A549 (cell line): ENCODE data around the gene TMPRSS9. TPM values are rescaled to one million over a fixed set of nuclear protein-coding genes. Genes with fewer than 3 reads are reported as not detected.

Experiments
- ATAC-seq, 2 experiments: fragments of 200-7000 bp in 1 of 2; fragments of >200 bp in 1 of 2; cut with Nextera tagmentation in 1 of 2; cut with Tn5 transposase in 1 of 2; 3 replicates each; pipeline versions ENCODE4 v1.8.0 to v1.9.1; 2018 to 2020; ENCODE audit warnings: mild to moderate bottlenecking in 1 of 2, moderate library complexity in 1 of 2
- CTCF ChIA-PET: fragments of 300-600 bp; sonication (Branson Sonifier 250); formaldehyde crosslinking; extraction: SDS; loops from one replicate; lab custom pipeline; 2021; ENCODE audit warnings: antibody characterized with exemption, inconsistent platforms; lab: Yijun Ruan, JAX
- POLR2A ChIA-PET: fragments of 350-600 bp; formaldehyde crosslinking; extraction: SDS; loops from one replicate; lab custom pipeline; 2021; ENCODE audit warnings: antibody characterized with exemption, inconsistent platforms; lab: Yijun Ruan, JAX
- DNase-seq, 2 experiments: peaks; one replicate each; pipeline versions ENCODE4 v3.0.0 to v3.0.0-alpha.2; 2011 to 2016; ENCODE audit warnings: low read depth in 1 of 2, low spot score in 1 of 2
- FAIRE-seq: peaks from 2 replicates; lab custom pipeline; 2011; peaks lifted over from hg19 to GRCh38; lab: Jason Lieb, UNC
- H3K27ac ChIP-seq, 2 experiments: fragments of >200 bp; sonication (Bioruptor Twin); formaldehyde crosslinking; 3 replicates each; pipeline ENCODE4 v1.5.1; 2016 to 2017
- H3K4me1 ChIP-seq: fragments of >200 bp; sonication (Bioruptor Twin); formaldehyde crosslinking; 3 replicates; pipeline ENCODE4 v1.6.1; 2016
- H3K4me2 ChIP-seq: fragments of >200 bp; sonication (Bioruptor Twin); formaldehyde crosslinking; 3 replicates; pipeline ENCODE4 v1.6.1; 2016
- H3K4me3 ChIP-seq: fragments of >200 bp; sonication (Bioruptor Twin); formaldehyde crosslinking; 3 replicates; pipeline ENCODE4 v1.5.1; 2016
- H3K9me3 ChIP-seq: fragments of >200 bp; sonication (Bioruptor Twin); formaldehyde crosslinking; 3 replicates; pipeline ENCODE4 v1.6.1; 2016
- BHLHE40 ChIP-seq: IDR thresholded peaks from 2 replicates; pipeline ENCODE4 v1.6.1; 2012; ENCODE audit warnings: low read depth, low read length, inconsistent platforms
- EP300 ChIP-seq, 2 experiments: fragments of >200 bp; sonication (Bioruptor Twin); formaldehyde crosslinking; IDR thresholded peaks; 2 replicates in 1 of 2; 3 replicates in 1 of 2; pipeline ENCODE4 v1.6.1; 2016 to 2017
- FOSL2 ChIP-seq, 2 experiments: fragments of 450-650 bp in 1 of 2; fragments of >200 bp in 1 of 2; sonication (Bioruptor Twin) in 1 of 2; formaldehyde crosslinking; IDR thresholded peaks; 2 replicates each; pipeline versions ENCODE4 v1.5.0 to v1.6.1; 2016 to 2020; ENCODE audit warnings: mild to moderate bottlenecking in 1 of 2, moderate library complexity in 1 of 2
- HEYL ChIP-seq: fragments of 250-450 bp; sonication (Bioruptor Pico); IDR thresholded peaks from 2 replicates; pipeline ENCODE4 v1.8.0; 2021; ENCODE audit warnings: mild to moderate bottlenecking, moderate library complexity
- JUN ChIP-seq, 2 experiments: fragments of >200 bp; sonication (Bioruptor Twin); formaldehyde crosslinking; IDR thresholded peaks; 2 replicates in 1 of 2; 3 replicates in 1 of 2; pipeline ENCODE4 v1.6.1; 2016 to 2017
- MAFK ChIP-seq: fragments of 450-650 bp; IDR thresholded peaks from 2 replicates; pipeline ENCODE4 v1.6.1; 2014; ENCODE audit not compliant: partially characterized antibody
- NFE2L2 ChIP-seq: fragments of 150-350 bp; conservative IDR thresholded peaks from 2 replicates; pipeline ENCODE4 v1.6.1; 2014; ENCODE audit warnings: low read length
- POLR2AphosphoS2 ChIP-seq: conservative IDR thresholded peaks from 2 replicates; pipeline ENCODE4 v1.6.1; 2012; ENCODE audit warnings: low read length, improper control_type of control experiment, inconsistent platforms
- RAD21 ChIP-seq, 2 experiments: fragments of >200 bp in 1 of 2; sonication (Bioruptor Twin) in 1 of 2; formaldehyde crosslinking in 1 of 2; IDR thresholded peaks in 1 of 2; conservative IDR thresholded peaks in 1 of 2; 2 replicates in 1 of 2; 3 replicates in 1 of 2; pipeline ENCODE4 v1.6.1; 2012 to 2018; ENCODE audit warnings: inconsistent platforms in 1 of 2
- RCOR1 ChIP-seq: fragments of 150-350 bp; IDR thresholded peaks from 2 replicates; pipeline ENCODE4 v1.6.1; 2014; ENCODE audit warnings: antibody characterized with exemption, low read length, low read depth
- RFX5 ChIP-seq: fragments of 450-650 bp; IDR thresholded peaks from 2 replicates; pipeline ENCODE4 v1.7.1; 2014; ENCODE audit warnings: antibody characterized with exemption, mild to moderate bottlenecking, moderate library complexity
- SMC3 ChIP-seq: fragments of >200 bp; sonication (Bioruptor Twin); formaldehyde crosslinking; IDR thresholded peaks from 3 replicates; pipeline ENCODE4 v1.6.1; 2018; ENCODE audit warnings: inconsistent platforms
- ZNF302 ChIP-seq: fragments of 250-450 bp; sonication (Bioruptor Pico); IDR thresholded peaks from 2 replicates; pipeline ENCODE4 v1.9.0; 2021; ENCODE audit warnings: inconsistent platforms, mild to moderate bottlenecking, moderate library complexity
- WGBS: methylation state at CpG from one replicate; pipeline ENCODE4 v1.1.6; 2017; ENCODE audit errors: missing lambda C conversion rate; 5-methylcytosine and 5-hydroxymethylcytosine counted together
- polyA plus RNA-seq, 4 experiments: library from polyadenylated mRNA; depleted of rRNA in 3 of 4; stranded (reverse); fragments of >200 nt; fragmentation: RNase III in 1 of 4; extraction: RNeasy Plus Mini Kit Qiagen cat#74134 plus additional on column Dnase treatment in 1 of 4; gene quantifications; 2 replicates in 3 of 4; 3 replicates in 1 of 4; pipeline ENCODE4 v1.2.3, GENCODE V29; 2011 to 2017
- TF ChIP-seq, protein P1 (sequence below): fragments of 150-350 bp; IDR thresholded peaks from 2 replicates; pipeline ENCODE4 v1.6.1; 2014; ENCODE audit warnings: low read depth, mild to moderate bottlenecking, low read length
- TF ChIP-seq, protein P2 (sequence below): fragments of 250-450 bp; sonication (Bioruptor Pico); IDR thresholded peaks from 2 replicates; pipeline ENCODE4 v1.5.0; 2020; ENCODE audit warnings: low read depth, mild to moderate bottlenecking, moderate library complexity
- TF ChIP-seq, protein P3 (sequence below): IDR thresholded peaks from 2 replicates; pipeline ENCODE4 v1.6.1; 2012

The TMPRSS9 gene
- polyA plus RNA-seq, 2 of the 4 experiments (the other 2 are of a cell fraction): 0.01 TPM; not detected in 1

DNA sequence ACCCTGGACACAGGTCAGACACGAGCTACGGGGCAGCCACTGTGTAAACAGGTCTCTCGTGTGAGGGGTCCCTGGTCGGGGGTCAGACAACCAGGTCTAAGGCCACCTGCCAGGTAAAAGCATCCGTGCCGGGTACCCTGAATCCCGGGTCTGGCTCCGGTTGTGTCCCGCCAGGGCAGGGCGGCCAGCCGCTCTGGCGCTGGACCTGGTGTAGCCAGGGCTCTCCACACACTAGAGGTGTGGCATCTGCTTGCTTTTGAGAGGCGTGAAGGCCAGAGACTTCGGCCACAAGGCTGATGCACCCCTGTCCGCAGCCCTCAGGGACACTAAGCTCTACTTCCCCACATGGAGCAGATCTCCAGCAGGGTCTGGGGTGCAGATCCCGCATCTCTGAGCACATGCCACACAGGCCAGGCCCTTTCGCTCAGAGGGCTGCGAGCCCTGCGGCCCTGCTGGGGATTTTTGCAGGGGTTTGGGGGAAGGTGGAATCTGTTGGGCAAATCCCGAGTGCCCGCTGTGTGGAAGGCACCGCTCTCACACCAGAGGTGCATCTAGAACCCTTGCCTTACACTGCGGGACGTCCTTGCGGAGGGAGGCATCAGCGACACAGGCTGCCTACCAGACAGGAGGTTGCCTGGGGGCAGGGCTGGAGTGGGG is 81.2 kb downstream of the TMPRSS9 start (continued):
- TF ChIP-seq, protein P1, sequence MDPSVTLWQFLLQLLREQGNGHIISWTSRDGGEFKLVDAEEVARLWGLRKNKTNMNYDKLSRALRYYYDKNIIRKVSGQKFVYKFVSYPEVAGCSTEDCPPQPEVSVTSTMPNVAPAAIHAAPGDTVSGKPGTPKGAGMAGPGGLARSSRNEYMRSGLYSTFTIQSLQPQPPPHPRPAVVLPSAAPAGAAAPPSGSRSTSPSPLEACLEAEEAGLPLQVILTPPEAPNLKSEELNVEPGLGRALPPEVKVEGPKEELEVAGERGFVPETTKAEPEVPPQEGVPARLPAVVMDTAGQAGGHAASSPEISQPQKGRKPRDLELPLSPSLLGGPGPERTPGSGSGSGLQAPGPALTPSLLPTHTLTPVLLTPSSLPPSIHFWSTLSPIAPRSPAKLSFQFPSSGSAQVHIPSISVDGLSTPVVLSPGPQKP: no peak

DNA sequence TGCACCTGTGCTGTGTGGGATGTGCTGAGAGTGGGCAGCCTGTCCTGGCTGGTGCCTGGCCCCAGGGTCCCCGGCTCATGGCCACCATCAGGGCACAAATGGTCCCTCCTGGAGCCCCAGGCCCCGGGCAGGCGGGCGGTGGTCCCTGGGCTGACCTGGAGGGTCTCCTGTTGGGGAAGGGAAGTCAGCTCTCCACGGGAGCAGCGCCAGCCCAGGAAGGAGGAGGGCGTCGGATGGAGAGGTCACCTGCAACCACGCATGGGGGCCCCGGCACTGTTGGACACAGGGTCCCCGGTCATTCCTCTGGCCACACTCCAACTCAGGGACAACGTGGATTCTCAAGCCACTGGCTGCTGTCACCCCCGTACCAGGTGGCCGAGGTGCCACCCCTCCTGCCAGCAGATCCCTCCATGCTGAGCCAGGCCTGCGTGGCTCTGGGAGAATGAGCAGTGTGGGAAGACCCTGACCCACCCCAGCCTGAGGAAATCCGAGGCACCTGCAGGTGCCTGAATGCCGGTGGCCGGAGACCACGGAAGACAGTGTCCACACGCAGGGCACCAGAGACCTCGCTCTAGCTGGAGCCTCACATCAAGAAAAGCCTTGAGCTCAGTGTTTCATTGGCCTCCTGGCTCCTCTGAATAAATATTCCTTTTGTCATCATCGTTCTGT is 83.2 kb downstream of the TMPRSS9 start:
- no peak overlapping the region for H3K4me2 ChIP-seq
- H3K4me3 ChIP-seq: no peak overlapping the region
- no peak overlapping the region for H3K27ac ChIP-seq
- CTCF ChIA-PET: interaction anchor here (1.2 to 1.7 kb wide), 2 partner anchors 31 to 194 kb away, joined by 3 to 4 read pairs; no protein-coding TSS in a partner anchor
- POLR2A ChIA-PET: no interaction called here
- ATAC-seq (no peak), FAIRE-seq (no peak)
- 93% methylated on average over 16 of the region's 22 CpGs for WGBS
- H3K9me3 ChIP-seq: no peaks in the 10 kb centered on the region
- TF ChIP-seq MAFK (no peak), RCOR1 (no peak)
- TF ChIP-seq, all 56 proteins: peak for 0
- H3K4me1 ChIP-seq: no peaks in the 10 kb centered on the region
- no peak for DNase-seq

DNA sequence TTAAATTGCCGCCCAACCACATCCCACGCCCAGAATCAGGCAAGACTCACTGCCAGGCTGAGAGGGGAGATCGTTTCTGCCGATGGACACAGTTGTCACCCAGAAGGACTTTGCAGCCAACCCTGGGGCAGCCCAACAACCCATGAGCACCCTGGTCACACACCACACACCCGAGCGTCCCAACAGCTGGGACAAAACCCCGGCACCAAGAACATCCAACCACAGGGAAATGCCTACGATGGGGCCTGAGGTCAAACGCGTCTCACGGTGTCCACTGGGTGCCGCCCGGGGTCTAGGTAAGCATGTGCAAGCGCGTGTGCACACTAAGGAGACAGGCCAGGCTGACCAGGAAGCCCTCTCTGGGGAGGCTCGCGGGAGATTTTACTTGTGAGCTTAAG is 83.7 kb downstream of the TMPRSS9 start:
- Histone ChIP-seq H3K27ac (no peak overlapping the region), H3K9me3 (no peaks in the 10 kb centered on the region), H3K4me3 (no peak overlapping the region), H3K4me1 (0 out of 3 replicates have a peak, but pooled peaks cover 2% of the 10 kb centered on the region), H3K4me2 (no peak overlapping the region)
- ChIA-PET POLR2A (no interaction called here), CTCF (interaction anchor here (1.1 to 1.7 kb wide), 2 partner anchors 11 to 193 kb away, joined by 3 to 4 read pairs; no protein-coding TSS in a partner anchor)
- WGBS: 92% methylated on average over 13 of the region's 17 CpGs
- ATAC-seq (no peak), DNase-seq (no peak), FAIRE-seq (no peak)
- no peak for TF ChIP-seq RFX5
- TF ChIP-seq EP300 (IDR thresholded peaks at IDR 0.05): no peak
- TF ChIP-seq JUN (IDR thresholded peaks at IDR 0.05): no peak
- TF ChIP-seq, protein P2, sequence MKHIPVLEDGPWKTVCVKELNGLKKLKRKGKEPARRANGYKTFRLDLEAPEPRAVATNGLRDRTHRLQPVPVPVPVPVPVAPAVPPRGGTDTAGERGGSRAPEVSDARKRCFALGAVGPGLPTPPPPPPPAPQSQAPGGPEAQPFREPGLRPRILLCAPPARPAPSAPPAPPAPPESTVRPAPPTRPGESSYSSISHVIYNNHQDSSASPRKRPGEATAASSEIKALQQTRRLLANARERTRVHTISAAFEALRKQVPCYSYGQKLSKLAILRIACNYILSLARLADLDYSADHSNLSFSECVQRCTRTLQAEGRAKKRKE (CRISPR knock-in tag): no peak
- no peak for TF ChIP-seq ZNF302 (CRISPR knock-in tag)
- TF ChIP-seq SMC3: no peak
- TF ChIP-seq NFE2L2: no peak
- TF ChIP-seq RAD21 (conservative IDR thresholded peaks at IDR 0.05 in 1 of 2, IDR thresholded peaks at IDR 0.05 in 1 of 2): no peak
- no peak for TF ChIP-seq FOSL2 (IDR thresholded peaks at IDR 0.05)
- TF ChIP-seq FOSL2 (CRISPR knock-in tag; IDR thresholded peaks at IDR 0.05): no peak
- TF ChIP-seq POLR2AphosphoS2: no peak
- TF ChIP-seq, protein P3, sequence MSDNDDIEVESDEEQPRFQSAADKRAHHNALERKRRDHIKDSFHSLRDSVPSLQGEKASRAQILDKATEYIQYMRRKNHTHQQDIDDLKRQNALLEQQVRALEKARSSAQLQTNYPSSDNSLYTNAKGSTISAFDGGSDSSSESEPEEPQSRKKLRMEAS: no peak
- TF ChIP-seq MAFK: no peak
- TF ChIP-seq HEYL (CRISPR knock-in tag): no peak
- no peak for TF ChIP-seq BHLHE40
